ENCODE data around the gene MIA. TPM values are rescaled to one million over a fixed set of nuclear protein-coding genes. Genes with fewer than 3 reads are reported as not detected.
"Not testable (repeated sequence)": the region's sequence is repeated elsewhere in the genome, so short reads cannot be mapped to it uniquely, and the experiment has no call there.

MIA gene
- 1.2 TPM for polyA plus RNA-seq (ENCODE audit: insufficient read length)

- DNase-seq: no peak
These were observed at the start of gene MIA for GRCh38 chr19:40774916-40775631. Gene MIA (plus strand): TSS chr19:40775521. CDS start chr19:40775543, 22 bp downstream.

- DNase-seq: no peak
These were observed 49.0 kb upstream of the MIA start for GRCh38 chr19:40726279-40726678.

GRCh38 chr19:40730065-40730464 lies 45.3 kb upstream of the MIA start:
- not testable (repeated sequence) for DNase-seq

- DNase-seq: not testable (repeated sequence)
These were observed 43.0 kb upstream of the MIA start for GRCh38 chr19:40732304-40732703.

GRCh38 chr19:40733149-40733548 lies 42.2 kb upstream of the MIA start:
- DNase-seq: no peak

GRCh38 chr19:40735013-40735771 lies 40.1 kb upstream of the MIA start:
- DNase-seq: no peak

GRCh38 chr19:40736661-40737060 lies 38.7 kb upstream of the MIA start:
- no peak for DNase-seq

GRCh38 chr19:40737102-40737644 lies 38.1 kb upstream of the MIA start:
- DNase-seq: no peak

GRCh38 chr19:40739030-40739839 lies 36.1 kb upstream of the MIA start:
- no peak for DNase-seq

- no peak for DNase-seq
These were observed 35.2 kb upstream of the MIA start for GRCh38 chr19:40739871-40740703.

- no peak for DNase-seq
These were observed 34.6 kb upstream of the MIA start for GRCh38 chr19:40740747-40741146.

GRCh38 chr19:40741527-40742390 lies 33.6 kb upstream of the MIA start:
- DNase-seq: no peak

GRCh38 chr19:40742477-40742876 lies 32.8 kb upstream of the MIA start:
- DNase-seq: no peak

- no peak for DNase-seq
These were observed 32.4 kb upstream of the MIA start for GRCh38 chr19:40742886-40743285.

GRCh38 chr19:40743926-40744325 lies 31.4 kb upstream of the MIA start:
- no peak for DNase-seq

- no peak for DNase-seq
These were observed 30.5 kb upstream of the MIA start for GRCh38 chr19:40744554-40745401.

- DNase-seq: no peak
These were observed 29.9 kb upstream of the MIA start for GRCh38 chr19:40745402-40745780.

GRCh38 chr19:40747536-40747935 lies 27.8 kb upstream of the MIA start:
- no peak for DNase-seq

- DNase-seq: peak; percentile 99
These were observed 25.1 kb upstream of the MIA start, which contains the start of gene ACTMAP for GRCh38 chr19:40750058-40750873. Gene ACTMAP (minus strand): TSS chr19:40750477. CDS start chr19:40749803, 674 bp downstream.
